SK-N-SH (cell line): ENCODE results near the gene DBNL. TPM values are rescaled to one million over a fixed set of nuclear protein-coding genes. Genes with fewer than 3 reads are reported as not detected.
A peak's percentile ranks its signal among the peaks of the same experiment; 100 is the strongest.

Experiments used
- CTCF ChIA-PET: fragments of 300-600, 350-600 bp; formaldehyde crosslinking; extraction: SDS; loops from one replicate; lab custom pipeline; 2021; lab: Yijun Ruan, JAX
- POLR2A ChIA-PET: fragments of 350-600 bp; sonication (Branson Sonifier 250); formaldehyde crosslinking; extraction: SDS; loops from one replicate; lab custom pipeline; 2020; ENCODE audit warnings: antibody characterized with exemption, inconsistent platforms; lab: Yijun Ruan, JAX
- DNase-seq: peaks from one replicate; pipeline ENCODE4 v3.0.0; 2012
- H2AFZ ChIP-seq: fragments of 200-600 bp; sonication (generic); 2 replicates; pipeline ENCODE4 v1.8.1; 2016; ENCODE audit warnings: antibody characterized with exemption, mild to moderate bottlenecking, low read depth
- H3F3A ChIP-seq: fragments of 200-600 bp; sonication (generic); replicated peaks from 2 replicates; pipeline ENCODE3; 2016; ENCODE audit warnings: antibody characterized with exemption, mild to moderate bottlenecking; ENCODE audit not compliant: insufficient read depth
- H3K27ac ChIP-seq, 2 experiments: fragments of 200-500 bp in 1 of 2; fragments of 200-600 bp in 1 of 2; sonication (Bioruptor generic) in 1 of 2; sonication (generic), shearing (Covaris generic) in 1 of 2; 2 replicates each; pipeline versions ENCODE4 v1.5.1 to v1.6.1; 2014 to 2016; ENCODE audit warnings: low read depth in 2 of 2, inconsistent platforms in 1 of 2, low read length in 1 of 2, mild to moderate bottlenecking in 1 of 2, mixed read lengths in 1 of 2
- H3K27me3 ChIP-seq: fragments of 200-600 bp; sonication (generic), shearing (Covaris generic); 2 replicates; pipeline ENCODE4 v1.6.1; 2016; ENCODE audit warnings: mixed run types; ENCODE audit not compliant: insufficient read depth
- H3K36me3 ChIP-seq, 2 experiments: fragments of 200-500 bp in 1 of 2; fragments of 200-600 bp in 1 of 2; sonication (Bioruptor generic) in 1 of 2; sonication (generic) in 1 of 2; replicated peaks in 1 of 2; 2 replicates each; pipeline versions ENCODE3 to v1.5.1; 2014 to 2016; ENCODE audit warnings: low read length in 1 of 2, mild to moderate bottlenecking in 1 of 2; ENCODE audit not compliant: insufficient read depth in 2 of 2, control insufficient read depth in 1 of 2
- H3K4me1 ChIP-seq, 2 experiments: fragments of 200-500 bp in 1 of 2; fragments of 200-600 bp in 1 of 2; sonication (Bioruptor generic) in 1 of 2; sonication (generic), shearing (Covaris generic) in 1 of 2; 2 replicates each; pipeline versions ENCODE4 v1.5.1 to v1.6.1; 2014 to 2016; ENCODE audit warnings: low read depth in 1 of 2, low read length in 1 of 2, mixed run types in 1 of 2; ENCODE audit not compliant: insufficient read depth in 2 of 2, control insufficient read depth in 1 of 2
- H3K4me2 ChIP-seq: fragments of 200-600 bp; sonication (generic), shearing (Covaris generic); 2 replicates; pipeline ENCODE4 v1.6.1; 2017; ENCODE audit warnings: mixed run types
- H3K4me3 ChIP-seq, 2 experiments: fragments of 200-500 bp in 1 of 2; fragments of 200-600 bp in 1 of 2; sonication (Bioruptor generic) in 1 of 2; sonication (generic), shearing (Covaris generic) in 1 of 2; 2 replicates each; pipeline versions ENCODE4 v1.5.1 to v1.8.1; 2014 to 2016; ENCODE audit warnings: low read depth in 2 of 2, inconsistent platforms in 1 of 2, low read length in 1 of 2, mild to moderate bottlenecking in 1 of 2, mixed read lengths in 1 of 2, moderate library complexity in 1 of 2
- H3K79me2 ChIP-seq: fragments of 200-600 bp; sonication (generic); 2 replicates; pipeline ENCODE4 v1.8.1; 2017; ENCODE audit warnings: mild to moderate bottlenecking; ENCODE audit not compliant: insufficient read depth
- H3K9ac ChIP-seq: fragments of 200-600 bp; sonication (generic); 2 replicates; pipeline ENCODE4 v1.6.1; 2017; ENCODE audit warnings: mixed run types
- H3K9me2 ChIP-seq: fragments of 200-600 bp; sonication (generic); 2 replicates; pipeline ENCODE4 v1.6.1; 2017; ENCODE audit warnings: mixed run types
- H3K9me3 ChIP-seq: fragments of 200-600 bp; sonication (generic); 2 replicates; pipeline ENCODE4 v1.6.1; 2017; ENCODE audit warnings: mixed run types, mild to moderate bottlenecking, moderate library complexity
- H4K20me1 ChIP-seq: fragments of 200-600 bp; sonication (generic); 2 replicates; pipeline ENCODE4 v1.6.1; 2017; ENCODE audit warnings: mild to moderate bottlenecking, mixed run types; ENCODE audit not compliant: insufficient read depth
- ELF1 ChIP-seq: IDR thresholded peaks from 2 replicates; pipeline ENCODE4 v1.4.0; 2012
- EP300 ChIP-seq, 2 experiments: IDR thresholded peaks; 2 replicates each; pipeline versions ENCODE4 v1.4.0 to v1.6.1; 2012; ENCODE audit warnings: borderline replicate concordance in 1 of 2, low read depth in 1 of 2, low read length in 1 of 2
- EZH2phosphoT487 ChIP-seq: fragments of 200-600 bp; sonication (generic); IDR thresholded peaks from 2 replicates; pipeline ENCODE4 v1.6.1; 2017; ENCODE audit warnings: low read depth, mixed run types, mild to moderate bottlenecking, antibody characterized with exemption, moderate library complexity, borderline replicate concordance
- GATA2 ChIP-seq: sonication (generic); formaldehyde crosslinking; IDR thresholded peaks from 2 replicates; pipeline ENCODE4 v1.5.0; 2020; ENCODE audit warnings: mild to moderate bottlenecking, missing genetic modification reagents
- IRF3 ChIP-seq: fragments of 150-350 bp; IDR thresholded peaks from 2 replicates; pipeline ENCODE4 v1.6.1; 2016; ENCODE audit warnings: mild to moderate bottlenecking, low read depth, low read length
- JUND ChIP-seq: IDR thresholded peaks from 2 replicates; pipeline ENCODE4 v1.4.0; 2012
- MAX ChIP-seq: IDR thresholded peaks from 2 replicates; pipeline ENCODE4 v1.4.0; 2012; ENCODE audit warnings: low read depth
- NFIC ChIP-seq: IDR thresholded peaks from 2 replicates; pipeline ENCODE4 v1.4.0; 2012; ENCODE audit warnings: borderline replicate concordance
- POLR2AphosphoS5 ChIP-seq: IDR thresholded peaks from 2 replicates; pipeline ENCODE4 v1.6.1; 2012; ENCODE audit warnings: low read depth, low read length
- RAD21 ChIP-seq: IDR thresholded peaks from 2 replicates; pipeline ENCODE4 v1.6.1; 2012; ENCODE audit warnings: mild to moderate bottlenecking, low read length
- REST ChIP-seq: IDR thresholded peaks from 2 replicates; pipeline ENCODE4 v1.6.1; 2012; ENCODE audit warnings: mild to moderate bottlenecking, low read depth, low read length, moderate library complexity
- TAF1 ChIP-seq: IDR thresholded peaks from 2 replicates; pipeline ENCODE4 v1.6.1; 2012; ENCODE audit warnings: low read depth, mild to moderate bottlenecking, low read length, moderate library complexity, borderline replicate concordance
- USF1 ChIP-seq: IDR thresholded peaks from 2 replicates; pipeline ENCODE4 v1.4.0; 2012; ENCODE audit warnings: low read depth, borderline replicate concordance
- YY1 ChIP-seq: IDR thresholded peaks from 2 replicates; pipeline ENCODE4 v1.4.0; 2012; ENCODE audit warnings: low read depth, mild to moderate bottlenecking
- WGBS: methylation state at CpG from one replicate; pipeline ENCODE4 v1.1.6; 2017; ENCODE audit warnings: low lambda C conversion rate; 5-methylcytosine and 5-hydroxymethylcytosine counted together
- polyA plus RNA-seq, 3 experiments: library from polyadenylated mRNA; depleted of rRNA; stranded (reverse); fragments of >200 nt; gene quantifications; 2 replicates each; pipeline ENCODE4 v1.2.3, GENCODE V29; 2012

Gene DBNL
- polyA plus RNA-seq, 1 of the 3 experiments (the other 2 are of a cell fraction), result 244 TPM

- H3K27ac ChIP-seq, result peak overlapping the region; percentile 13 to 84; a peak in 3 of 4 replicates
- H3K36me3 ChIP-seq, result peaks cover 20 to 49% of the 10 kb centered on the region in 2 experiments
- H3K79me2 ChIP-seq, result peaks cover 21% of the 10 kb centered on the region
- H3K9me3 ChIP-seq, result no peaks in the 10 kb centered on the region
- peak overlapping the region; percentile 95 for H3K4me2 ChIP-seq
- POLR2A ChIA-PET, result interaction anchor here (1.5 to 2.1 kb wide), 4 partner anchors 8 to 120 kb away, joined by 4 to 7 read pairs (median 5); partner anchors contain the start of genes PGAM2 and YKT6
- H4K20me1 ChIP-seq, result no peaks in the 10 kb centered on the region
- H2AFZ ChIP-seq, result no peak overlapping the region
- peak overlapping the region; percentile 83 to 84; a peak in 3 of 4 replicates for H3K4me3 ChIP-seq
- DNase-seq, result no peak
- peaks cover 14% of the 10 kb centered on the region for H3F3A ChIP-seq
- H3K27me3 ChIP-seq, result no peaks in the 10 kb centered on the region
- H3K4me1 ChIP-seq, result peaks cover 7 to 14% of the 10 kb centered on the region in 2 experiments
- CTCF ChIA-PET, result interaction anchor here (0.9 to 2.6 kb wide), 9 partner anchors 9 to 160 kb away, joined by 3 to 18 read pairs (median 4); partner anchors contain the start of gene YKT6
- no peaks in the 10 kb centered on the region for H3K9me2 ChIP-seq
- TF ChIP-seq ELF1 (no peak), GATA2 (CRISPR knock-in tag) (no peak), POLR2AphosphoS5 (no peak), USF1 (no peak), JUND (no peak), EZH2phosphoT487 (no peak), NFIC (no peak), RAD21 (no peak), IRF3 (no peak), MAX (no peak), TAF1 (no peak), REST (no peak), EP300 (IDR thresholded peaks at IDR 0.05; ENCODE audit: borderline replicate concordance in 1 of 2, low read depth in 1 of 2, low read length in 1 of 2) (no peak), YY1 (no peak)
- TF ChIP-seq, all 33 proteins: peak for 0
- 86% methylated on average over 9 of the region's 11 CpGs for WGBS
- peak overlapping the region; percentile 93 for H3K9ac ChIP-seq
Observed at GRCh38 chr7:44080686-44081265, 36.3 kb downstream of the DBNL start.
